DND-41 (cell line): Measurements from ENCODE around the gene ZNF581.

Source experiments
- ATAC-seq: fragments of 200-7000 bp; cut with Tn5 transposase; 3 replicates; pipeline ENCODE4 v1.9.1; 2021; ENCODE audit warnings: low read depth; ENCODE audit not compliant: insufficient read depth
- DNase-seq: peaks from one replicate; pipeline ENCODE4 v3.0.0-alpha.2; 2020
- H2AFZ ChIP-seq: 2 replicates; pipeline ENCODE4 v1.6.0; 2012; ENCODE audit warnings: low read depth, low read length
- H3K27ac ChIP-seq: 2 replicates; pipeline ENCODE4 v1.5.1; 2012; ENCODE audit warnings: low read length, inconsistent platforms
- H3K27me3 ChIP-seq: fragments of 200-600 bp; sonication (generic); 2 replicates; pipeline ENCODE4 v1.6.0; 2012; ENCODE audit warnings: low read length, mild to moderate bottlenecking, inconsistent platforms; ENCODE audit not compliant: insufficient read depth, poor library complexity
- H3K36me3 ChIP-seq: 2 replicates; pipeline ENCODE4 v1.5.1; 2012; ENCODE audit warnings: low read length, inconsistent platforms; ENCODE audit not compliant: insufficient read depth
- H3K4me1 ChIP-seq: 2 replicates; pipeline ENCODE4 v1.5.1; 2012; ENCODE audit warnings: mild to moderate bottlenecking, low read length; ENCODE audit not compliant: insufficient read depth
- H3K4me2 ChIP-seq: 2 replicates; pipeline ENCODE4 v1.6.0; 2012; ENCODE audit warnings: mild to moderate bottlenecking, moderate library complexity, low read length, inconsistent platforms; ENCODE audit not compliant: insufficient read depth
- H3K4me3 ChIP-seq, 2 experiments: fragments of 200-600 bp in 1 of 2; shearing (Covaris generic) in 1 of 2; 2 replicates each; pipeline ENCODE4 v1.5.1; 2012 to 2016; ENCODE audit warnings: inconsistent platforms in 2 of 2, low read length in 2 of 2, mild to moderate bottlenecking in 2 of 2, low read depth in 1 of 2, moderate library complexity in 1 of 2
- H3K79me2 ChIP-seq: 2 replicates; pipeline ENCODE4 v1.6.0; 2012; ENCODE audit warnings: low read length, inconsistent platforms; ENCODE audit not compliant: insufficient read depth
- H3K9ac ChIP-seq: 2 replicates; pipeline ENCODE4 v1.6.0; 2012; ENCODE audit warnings: low read depth, mild to moderate bottlenecking, inconsistent platforms, low read length, moderate library complexity
- H3K9me3 ChIP-seq: 2 replicates; pipeline ENCODE4 v1.5.1; 2012; ENCODE audit warnings: low read length, moderate library complexity, mild to moderate bottlenecking, inconsistent platforms; ENCODE audit not compliant: insufficient read depth, severe bottlenecking
- H4K20me1 ChIP-seq: 2 replicates; pipeline ENCODE4 v1.6.0; 2012; ENCODE audit warnings: low read length; ENCODE audit not compliant: insufficient read depth
- EZH2 ChIP-seq: IDR thresholded peaks from 3 replicates; pipeline ENCODE4 v1.6.1; 2012; ENCODE audit warnings: borderline replicate concordance, low read depth, mild to moderate bottlenecking, moderate library complexity, low read length, inconsistent platforms; ENCODE audit not compliant: severe bottlenecking
- TF ChIP-seq, protein P1 (sequence below): IDR thresholded peaks from 2 replicates; pipeline ENCODE4 v1.5.1; 2012; ENCODE audit warnings: borderline replicate concordance, low read length, moderate library complexity, mild to moderate bottlenecking; ENCODE audit not compliant: poor library complexity, severe bottlenecking; ENCODE audit errors: extremely low read depth

The ZNF581 gene

GRCh38 chr19:55622242-55622969 is 21.0 kb upstream of the ZNF581 start:
- Histone ChIP-seq H3K36me3 (peaks cover 12% of the 10 kb centered on the region), H3K9me3 (no peaks in the 10 kb centered on the region), H3K9ac (no peak overlapping the region), H3K27ac (no peak overlapping the region), H3K4me1 (peaks cover 28% of the 10 kb centered on the region), H3K4me2 (no peak overlapping the region), H3K79me2 (no peaks in the 10 kb centered on the region), H4K20me1 (no peaks in the 10 kb centered on the region), H2AFZ (no peak overlapping the region), H3K4me3 (no peak overlapping the region), H3K27me3 (no peaks in the 10 kb centered on the region)
- TF ChIP-seq, protein P1, sequence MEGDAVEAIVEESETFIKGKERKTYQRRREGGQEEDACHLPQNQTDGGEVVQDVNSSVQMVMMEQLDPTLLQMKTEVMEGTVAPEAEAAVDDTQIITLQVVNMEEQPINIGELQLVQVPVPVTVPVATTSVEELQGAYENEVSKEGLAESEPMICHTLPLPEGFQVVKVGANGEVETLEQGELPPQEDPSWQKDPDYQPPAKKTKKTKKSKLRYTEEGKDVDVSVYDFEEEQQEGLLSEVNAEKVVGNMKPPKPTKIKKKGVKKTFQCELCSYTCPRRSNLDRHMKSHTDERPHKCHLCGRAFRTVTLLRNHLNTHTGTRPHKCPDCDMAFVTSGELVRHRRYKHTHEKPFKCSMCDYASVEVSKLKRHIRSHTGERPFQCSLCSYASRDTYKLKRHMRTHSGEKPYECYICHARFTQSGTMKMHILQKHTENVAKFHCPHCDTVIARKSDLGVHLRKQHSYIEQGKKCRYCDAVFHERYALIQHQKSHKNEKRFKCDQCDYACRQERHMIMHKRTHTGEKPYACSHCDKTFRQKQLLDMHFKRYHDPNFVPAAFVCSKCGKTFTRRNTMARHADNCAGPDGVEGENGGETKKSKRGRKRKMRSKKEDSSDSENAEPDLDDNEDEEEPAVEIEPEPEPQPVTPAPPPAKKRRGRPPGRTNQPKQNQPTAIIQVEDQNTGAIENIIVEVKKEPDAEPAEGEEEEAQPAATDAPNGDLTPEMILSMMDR, result no peak
- DNase-seq, result no peak
- ATAC-seq, result no peak

GRCh38 chr19:55623130-55623529 is 20.3 kb upstream of the ZNF581 start:
- TF ChIP-seq, protein P1, result no peak
- no peak for TF ChIP-seq EZH2
- Histone ChIP-seq H3K4me3 (no peak overlapping the region), H4K20me1 (no peaks in the 10 kb centered on the region), H3K27ac (no peak overlapping the region), H3K36me3 (peaks cover 8% of the 10 kb centered on the region), H3K9ac (no peak overlapping the region), H3K4me1 (peaks cover 28% of the 10 kb centered on the region), H3K9me3 (no peaks in the 10 kb centered on the region), H3K79me2 (no peaks in the 10 kb centered on the region), H3K27me3 (no peaks in the 10 kb centered on the region), H3K4me2 (peak overlapping the region; percentile 64), H2AFZ (no peak overlapping the region)
- no peak for ATAC-seq
- no peak for DNase-seq

- peak overlapping the region; percentile 11 to 61; a peak in 3 of 4 replicates for H3K4me3 ChIP-seq
- no peak overlapping the region for H3K9ac ChIP-seq
- peak overlapping the region; percentile 39; the same call in 1 of the 2 replicates for H3K27ac ChIP-seq
- no peaks in the 10 kb centered on the region for H3K79me2 ChIP-seq
- H3K36me3 ChIP-seq, result peaks cover 8% of the 10 kb centered on the region
- H3K9me3 ChIP-seq, result no peaks in the 10 kb centered on the region
- TF ChIP-seq EZH2, result no peak
- TF ChIP-seq, protein P1, result no peak
- DNase-seq (no peak), ATAC-seq (no peak)
- no peaks in the 10 kb centered on the region for H4K20me1 ChIP-seq
- no peak overlapping the region for H2AFZ ChIP-seq
- no peaks in the 10 kb centered on the region for H3K27me3 ChIP-seq
- H3K4me2 ChIP-seq, result peak overlapping the region; percentile 64
- H3K4me1 ChIP-seq, result peaks cover 28% of the 10 kb centered on the region
Measured at GRCh38 chr19:55623561-55623960, 19.9 kb upstream of the ZNF581 start.
